Measurements from ENCODE around the gene TSPAN11. TPM values are rescaled to one million over a fixed set of nuclear protein-coding genes. Genes with fewer than 3 reads are reported as not detected.

TSPAN11 gene
- total and polyA plus RNA-seq, 2 donors (not counting 1 experiment from before 2014, with no cell fraction given): not detected

GRCh38 chr12:30908076-30908721 is 18.3 kb upstream of the TSPAN11 start:
- WGBS (ENCODE audit: insufficient coverage): no CpG with 5 or more reads among the region's 4 CpGs
- CTCF ChIA-PET: no interaction called here
- POLR2A ChIA-PET: no interaction called here
- H3K79me2 ChIP-seq (ENCODE audit: control insufficient read depth, insufficient read depth, low read length): no peaks in the 10 kb centered on the region
- peaks cover 0 to 3% (median 0%) of the 10 kb centered on the region in 3 donors for H3K9me3 ChIP-seq (ENCODE audit: control extremely low read depth in 1 of 3, control insufficient read depth in 2 of 3, insufficient read depth in 1 of 3, low read length in 2 of 3)
- H3K4me1 ChIP-seq (ENCODE audit: control insufficient read depth in 2 of 2, insufficient read depth in 2 of 2, low read length in 2 of 2): no peaks in the 10 kb centered on the region
- no peaks in the 10 kb centered on the region for H3K27me3 Mint-ChIP-seq
- H3K27me3 ChIP-seq (replicated peaks in 1 of 4; ENCODE audit: control extremely low read depth in 1 of 4, control insufficient read depth in 3 of 4, insufficient read depth in 4 of 4, low read length in 3 of 4): no peaks in the 10 kb centered on the region
- H4K20me1 ChIP-seq (ENCODE audit: control insufficient read depth, insufficient read depth, low read length, poor library complexity, severe bottlenecking): no peaks in the 10 kb centered on the region
- DNase-seq: no peak
- no peak overlapping the region for H3K4me3 ChIP-seq (ENCODE audit: control extremely low read depth in 1 of 5, extremely low read depth in 1 of 5, insufficient read depth in 1 of 5, low read depth in 2 of 5, low read length in 4 of 5)
- H2AFZ ChIP-seq (ENCODE audit: insufficient read depth, low read depth, low read length, poor library complexity, severe bottlenecking): no peak overlapping the region
- H3K4me3 Mint-ChIP-seq: no peak overlapping the region
- no peak for ATAC-seq (ENCODE audit: low read depth)
- no peak overlapping the region for H3K27ac Mint-ChIP-seq
- intact Hi-C loops (cut with micrococcal nuclease): no loop called here
- H3K9me3 Mint-ChIP-seq (ENCODE audit: insufficient read depth): no peaks in the 10 kb centered on the region
- no peak overlapping the region for H3K9ac ChIP-seq (ENCODE audit: low read length)
- no peaks in the 10 kb centered on the region for H3K36me3 ChIP-seq (replicated peaks in 1 of 2; ENCODE audit: control extremely low read depth in 1 of 2, control insufficient read depth in 1 of 2, extremely low read depth in 1 of 2, insufficient read depth in 2 of 2, low read length in 1 of 2)
- no peak overlapping the region for H3K4me2 ChIP-seq (replicated peaks; ENCODE audit: low read depth, low read length, poor library complexity, severe bottlenecking)
- H3K27ac ChIP-seq (ENCODE audit: low read length in 2 of 2): no peak overlapping the region
- no peaks in the 10 kb centered on the region for H3K4me1 Mint-ChIP-seq
- TF ChIP-seq CTCF (IDR thresholded peaks at IDR 0.05): no peak
- no peak for TF ChIP-seq EZH2 (IDR thresholded peaks at IDR 0.05; ENCODE audit: borderline replicate concordance, insufficient read depth, low read depth, low read length, poor library complexity, severe bottlenecking)

- Mint-ChIP-seq H3K9me3 (ENCODE audit: insufficient read depth) (no peaks in the 10 kb centered on the region), H3K27ac (no peak overlapping the region), H3K4me3 (no peak overlapping the region), H3K4me1 (no peaks in the 10 kb centered on the region), H3K27me3 (no peaks in the 10 kb centered on the region)
- Histone ChIP-seq H3K27me3 (replicated peaks in 1 of 4; ENCODE audit: control extremely low read depth in 1 of 4, control insufficient read depth in 3 of 4, insufficient read depth in 4 of 4, low read length in 3 of 4) (no peaks in the 10 kb centered on the region), H3K9ac (ENCODE audit: low read length) (no peak overlapping the region), H3K36me3 (replicated peaks in 1 of 2; ENCODE audit: control extremely low read depth in 1 of 2, control insufficient read depth in 1 of 2, extremely low read depth in 1 of 2, insufficient read depth in 2 of 2, low read length in 1 of 2) (no peaks in the 10 kb centered on the region), H4K20me1 (ENCODE audit: control insufficient read depth, insufficient read depth, low read length, poor library complexity, severe bottlenecking) (no peaks in the 10 kb centered on the region), H3K4me1 (ENCODE audit: control insufficient read depth in 2 of 2, insufficient read depth in 2 of 2, low read length in 2 of 2) (no peaks in the 10 kb centered on the region), H3K4me3 (ENCODE audit: control extremely low read depth in 1 of 5, extremely low read depth in 1 of 5, insufficient read depth in 1 of 5, low read depth in 2 of 5, low read length in 4 of 5) (no peak overlapping the region), H3K4me2 (replicated peaks; ENCODE audit: low read depth, low read length, poor library complexity, severe bottlenecking) (no peak overlapping the region), H3K9me3 (ENCODE audit: control extremely low read depth in 1 of 3, control insufficient read depth in 2 of 3, insufficient read depth in 1 of 3, low read length in 2 of 3) (peaks cover 0 to 3% (median 0%) of the 10 kb centered on the region in 3 donors), H2AFZ (ENCODE audit: insufficient read depth, low read depth, low read length, poor library complexity, severe bottlenecking) (no peak overlapping the region), H3K79me2 (ENCODE audit: control insufficient read depth, insufficient read depth, low read length) (no peaks in the 10 kb centered on the region), H3K27ac (ENCODE audit: low read length in 2 of 2) (no peak overlapping the region)
- ChIA-PET CTCF (no interaction called here), POLR2A (no interaction called here)
- no peak for ATAC-seq (ENCODE audit: low read depth)
- intact Hi-C loops (cut with micrococcal nuclease): no loop called here
- TF ChIP-seq CTCF (IDR thresholded peaks at IDR 0.05) (no peak), EZH2 (IDR thresholded peaks at IDR 0.05; ENCODE audit: borderline replicate concordance, insufficient read depth, low read depth, low read length, poor library complexity, severe bottlenecking) (no peak)
- 90% methylated on average over 3 of the region's 3 CpGs for WGBS (ENCODE audit: insufficient coverage)
- no peak for DNase-seq
Observed at GRCh38 chr12:30908722-30909348, 17.7 kb upstream of the TSPAN11 start.
